HTR-8/SVneo (cell line): ENCODE results near the gene CCL3.

Source experiments
- DNase-seq: peaks from one replicate; pipeline ENCODE4 v3.0.0; 2011; ENCODE audit warnings: low spot score, mixed read lengths; ENCODE audit not compliant: insufficient read length
- FAIRE-seq: peaks from 2 replicates; lab custom pipeline; 2011; peaks lifted over from hg19 to GRCh38; lab: Jason Lieb, UNC

Gene CCL3

DNA sequence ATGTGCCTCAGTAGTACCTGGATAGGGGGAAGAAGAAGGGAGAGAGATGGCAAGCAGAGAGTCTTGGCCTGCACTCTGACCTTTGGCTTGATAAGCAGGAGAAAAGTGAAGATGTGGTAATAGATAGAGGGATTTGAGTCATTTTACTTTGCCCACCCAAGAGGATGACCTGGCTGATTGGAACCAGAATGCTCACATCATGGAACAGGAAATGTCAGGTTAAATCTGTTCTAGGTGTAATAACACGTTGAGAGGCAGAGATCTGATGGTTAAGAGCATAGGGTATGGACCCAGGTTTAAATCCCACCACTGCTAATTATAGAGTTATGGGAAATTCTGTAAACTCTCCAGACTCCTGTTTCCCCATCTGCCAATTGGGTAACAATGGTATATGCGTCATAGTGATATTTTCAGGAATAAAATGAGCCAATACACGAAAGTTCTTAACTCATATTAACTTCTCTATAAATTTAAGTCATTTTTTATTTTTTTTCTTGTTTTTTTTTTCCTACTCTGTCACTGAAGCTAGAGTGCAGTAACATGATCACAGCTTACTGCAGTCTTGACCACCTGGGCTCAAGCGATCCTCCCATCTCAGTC lies 33.9 kb downstream of the CCL3 start:
- no peak for FAIRE-seq
- no peak for DNase-seq

GRCh38 chr17:36055171-36055570 lies 34.8 kb downstream of the CCL3 start:
- FAIRE-seq (no peak), DNase-seq (no peak)

- no peak for FAIRE-seq
- DNase-seq, result no peak
Measured at GRCh38 chr17:36049643-36050042, 40.3 kb downstream of the CCL3 start.

- DNase-seq (no peak), FAIRE-seq (no peak)
Measured at GRCh38 chr17:36048066-36048465, 41.9 kb downstream of the CCL3 start.
